ENCODE measurements around the gene TRIM50. TPM values are rescaled to one million over a fixed set of nuclear protein-coding genes. Genes with fewer than 3 reads are reported as not detected.

Gene TRIM50
- total RNA-seq, 4 donors from 2014 or later = 0.41 TPM; not detected in 3

Other genes with a start within 250 kb of the TRIM50 start
- gene SPDYE9, start 242.0 kb downstream of the TRIM50 start, total RNA-seq = not detected
- 10 to 100 TPM; 35.2 to 48.3 (median 38.9) TPM for gene NSUN5, start 19.3 kb downstream of the TRIM50 start, total RNA-seq
- gene FKBP6, start 79 bp upstream of the TRIM50 start, total RNA-seq = not detected
- 10 to 100 TPM in 3 of 4 donors, 1 to 10 TPM in 1; 9.1 to 22.0 (median 11.7) TPM for gene FZD9, start 105.7 kb upstream of the TRIM50 start, total RNA-seq
- gene BAZ1B, start 194.2 kb upstream of the TRIM50 start, total RNA-seq = 10 to 100 TPM; 31.2 to 47.0 (median 42.0) TPM
- 100 to 1,000 TPM; 107 to 166 (median 119) TPM for gene BCL7B, start 229.6 kb upstream of the TRIM50 start, total RNA-seq